Right cardiac atrium (tissue), 5 donors: ENCODE results near the gene NFIC. TPM values are rescaled to one million over a fixed set of nuclear protein-coding genes. Genes with fewer than 3 reads are reported as not detected.

ENCODE experiments used
- ATAC-seq, 2 donors: fragments of 200-7000 bp; cut with Tn5 transposase; one replicate each; pipeline versions ENCODE4 v1.8.0 to v1.9.1; 2020; ENCODE audit warnings: moderate library complexity in 2 of 2, mild to moderate bottlenecking in 1 of 2
- DNase-seq, 3 donors: peaks; one replicate each; pipeline ENCODE4 v3.0.0-alpha.2; 2020
- H3K27ac ChIP-seq: one replicate; pipeline ENCODE4 v1.5.1; 2013; ENCODE audit warnings: mild to moderate bottlenecking, low read length, control low read depth, moderate library complexity
- H3K27me3 ChIP-seq: one replicate; pipeline ENCODE4 v1.6.1; 2013; ENCODE audit not compliant: control insufficient read depth, insufficient read depth
- H3K4me1 ChIP-seq: one replicate; pipeline ENCODE4 v1.6.1; 2013; ENCODE audit warnings: low read length; ENCODE audit not compliant: control insufficient read depth, insufficient read depth
- H3K4me3 ChIP-seq: one replicate; pipeline ENCODE4 v1.5.1; 2013; ENCODE audit warnings: low read length, control low read depth
- H3K9me3 ChIP-seq: one replicate; pipeline ENCODE4 v1.6.1; 2013; ENCODE audit warnings: low read length; ENCODE audit not compliant: control insufficient read depth
- WGBS: extraction: QIAGEN DNeasy Blood & Tissue Kit; methylation state at CpG from one replicate; pipeline ENCODE4 v1.1.7; 2013; 5-methylcytosine and 5-hydroxymethylcytosine counted together
- intact Hi-C, 4 donors: fragments of 100-400 bp; cut with DNase I; formaldehyde crosslinking; loops; one replicate each; pipeline versions ENCODE4 v1.11.0 to v1.14.0; 2022 to 2023
- polyA plus RNA-seq: library from polyadenylated mRNA; stranded (reverse); fragments of 200-250 nt; gene quantifications from one replicate; pipeline ENCODE4 v1.2.3, GENCODE V29; 2013
- total RNA-seq, 4 donors: library from RNA; stranded (reverse); fragmentation: NEBNext Ultra II Directional; extraction: Animal tissue kit (Norgen Biotek cat#: 25700); gene quantifications; one replicate each; pipeline ENCODE4 v1.2.1, GENCODE V29; 2021
- donor health status: healthy with polysubstance abuse.
- donor health status: DM: no; HTN: yes; CAD: no.
- donor health status: DM: no; HTN: no; CAD: no.
- donor health status: DM: no; HTN: yes; CAD: no; lungs with severe emphysema.
- donor health status: DM: yes; HTN: yes; CAD: no.

The NFIC gene
- total and polyA plus RNA-seq, 5 donors: 175 to 223 (median 186) TPM

GRCh38 chr19:3368441-3368795 lies 2.0 kb downstream of the NFIC start:
- no peaks in the 10 kb centered on the region for H3K27me3 ChIP-seq
- peak overlapping the region; percentile 93 for H3K27ac ChIP-seq
- ATAC-seq: no peak
- peak overlapping the region; percentile 95 for H3K4me3 ChIP-seq
- H3K9me3 ChIP-seq: no peaks in the 10 kb centered on the region
- H3K4me1 ChIP-seq: peaks cover 2% of the 10 kb centered on the region
- DNase-seq: peak in 2 of 3 donors; percentile 50 to 55
- intact Hi-C loops: loop anchor here in 1 of 4 donors (10.0 kb wide), 1 partner anchor 56 kb away; no protein-coding TSS in a partner anchor
- WGBS: 33% methylated on average over 5 of the region's 5 CpGs

GRCh38 chr19:3368848-3369336 lies 2.5 kb downstream of the NFIC start:
- H3K27ac ChIP-seq: peak overlapping the region; percentile 93
- peaks cover 2% of the 10 kb centered on the region for H3K4me1 ChIP-seq
- intact Hi-C loops: loop anchor here in 1 of 4 donors (10.0 kb wide), 1 partner anchor 56 kb away; no protein-coding TSS in a partner anchor
- no peaks in the 10 kb centered on the region for H3K9me3 ChIP-seq
- no peak for DNase-seq
- WGBS: 29% methylated on average over 4 of the region's 4 CpGs
- ATAC-seq: no peak
- no peaks in the 10 kb centered on the region for H3K27me3 ChIP-seq
- peak overlapping the region; percentile 95 for H3K4me3 ChIP-seq

- H3K27me3 ChIP-seq: no peaks in the 10 kb centered on the region
- ATAC-seq (peak; percentile 13 to 45), DNase-seq (peak; percentile 70 to 88 (median 85))
- peak overlapping the region; percentile 95 for H3K4me3 ChIP-seq
- H3K9me3 ChIP-seq: no peaks in the 10 kb centered on the region
- intact Hi-C loops: loop anchor here in 1 of 4 donors (10.0 kb wide), 1 partner anchor 55 kb away; no protein-coding TSS in a partner anchor
- peaks cover 2% of the 10 kb centered on the region for H3K4me1 ChIP-seq
- peak overlapping the region; percentile 93 for H3K27ac ChIP-seq
- 23% methylated on average over 42 of the region's 42 CpGs for WGBS
These were observed 3.2 kb downstream of the NFIC start for GRCh38 chr19:3369337-3370213.

GRCh38 chr19:3370214-3370720 lies 3.9 kb downstream of the NFIC start:
- WGBS: 40% methylated on average over 14 of the region's 14 CpGs
- Histone ChIP-seq H3K9me3 (no peaks in the 10 kb centered on the region), H3K4me3 (peak overlapping the region; percentile 25), H3K27me3 (no peaks in the 10 kb centered on the region), H3K27ac (peak overlapping the region; percentile 93), H3K4me1 (peaks cover 2% of the 10 kb centered on the region)
- ATAC-seq: no peak
- peak in 2 of 3 donors; percentile 65 to 72 for DNase-seq
- intact Hi-C loops: no loop called here

- no peak overlapping the region for H3K4me3 ChIP-seq
- no peaks in the 10 kb centered on the region for H3K27me3 ChIP-seq
- 62% methylated on average over 25 of the region's 25 CpGs for WGBS
- DNase-seq: peak in 2 of 3 donors; percentile 54 to 62
- peak overlapping the region; percentile 26 for H3K27ac ChIP-seq
- peaks cover 7% of the 10 kb centered on the region for H3K4me1 ChIP-seq
- no peak for ATAC-seq
- intact Hi-C loops: no loop called here
- no peaks in the 10 kb centered on the region for H3K9me3 ChIP-seq
These were observed 4.6 kb downstream of the NFIC start for GRCh38 chr19:3370728-3371591.

- peak in 1 of 3 donors; percentile 26 for DNase-seq
- no peak for ATAC-seq
- Histone ChIP-seq H3K4me1 (peaks cover 9% of the 10 kb centered on the region), H3K27ac (peak overlapping the region; percentile 7), H3K4me3 (no peak overlapping the region), H3K27me3 (no peaks in the 10 kb centered on the region), H3K9me3 (no peaks in the 10 kb centered on the region)
- intact Hi-C loops: no loop called here
- 50% methylated on average over 14 of the region's 14 CpGs for WGBS
These were observed 6.0 kb downstream of the NFIC start for GRCh38 chr19:3372413-3372812.

GRCh38 chr19:3373971-3374368 lies 7.6 kb downstream of the NFIC start:
- no peaks in the 10 kb centered on the region for H3K27me3 ChIP-seq
- ATAC-seq (no peak), DNase-seq (peak in 1 of 3 donors; percentile 49)
- WGBS: 77% methylated on average over 6 of the region's 6 CpGs
- H3K9me3 ChIP-seq: no peaks in the 10 kb centered on the region
- intact Hi-C loops: no loop called here
- no peak overlapping the region for H3K4me3 ChIP-seq
- H3K27ac ChIP-seq: peak overlapping the region; percentile 94
- peaks cover 9% of the 10 kb centered on the region for H3K4me1 ChIP-seq

GRCh38 chr19:3374369-3375112 lies 8.2 kb downstream of the NFIC start:
- peak; percentile 80 to 91 (median 88) for DNase-seq
- peak; percentile 53 to 55 for ATAC-seq
- Histone ChIP-seq H3K4me1 (peaks cover 9% of the 10 kb centered on the region), H3K4me3 (no peak overlapping the region), H3K9me3 (no peaks in the 10 kb centered on the region), H3K27ac (peak overlapping the region; percentile 94), H3K27me3 (no peaks in the 10 kb centered on the region)
- intact Hi-C loops: no loop called here
- WGBS: 25% methylated on average over 10 of the region's 10 CpGs

- Histone ChIP-seq H3K9me3 (no peaks in the 10 kb centered on the region), H3K27ac (peak overlapping the region; percentile 94), H3K4me3 (no peak overlapping the region), H3K27me3 (no peaks in the 10 kb centered on the region), H3K4me1 (peaks cover 9% of the 10 kb centered on the region)
- intact Hi-C loops: no loop called here
- DNase-seq (peak; percentile 95 to 96 (median 96)), ATAC-seq (peak; percentile 91 to 92)
- WGBS: 16% methylated on average over 32 of the region's 32 CpGs
These were observed 9.1 kb downstream of the NFIC start for GRCh38 chr19:3375221-3376090.
